Measurements from ENCODE around the gene KIN.
"Not testable (repeated sequence)": the region's sequence is repeated elsewhere in the genome, so short reads cannot be mapped to it uniquely, and the experiment has no call there.

The KIN gene, protein sequence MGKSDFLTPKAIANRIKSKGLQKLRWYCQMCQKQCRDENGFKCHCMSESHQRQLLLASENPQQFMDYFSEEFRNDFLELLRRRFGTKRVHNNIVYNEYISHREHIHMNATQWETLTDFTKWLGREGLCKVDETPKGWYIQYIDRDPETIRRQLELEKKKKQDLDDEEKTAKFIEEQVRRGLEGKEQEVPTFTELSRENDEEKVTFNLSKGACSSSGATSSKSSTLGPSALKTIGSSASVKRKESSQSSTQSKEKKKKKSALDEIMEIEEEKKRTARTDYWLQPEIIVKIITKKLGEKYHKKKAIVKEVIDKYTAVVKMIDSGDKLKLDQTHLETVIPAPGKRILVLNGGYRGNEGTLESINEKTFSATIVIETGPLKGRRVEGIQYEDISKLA

DNA sequence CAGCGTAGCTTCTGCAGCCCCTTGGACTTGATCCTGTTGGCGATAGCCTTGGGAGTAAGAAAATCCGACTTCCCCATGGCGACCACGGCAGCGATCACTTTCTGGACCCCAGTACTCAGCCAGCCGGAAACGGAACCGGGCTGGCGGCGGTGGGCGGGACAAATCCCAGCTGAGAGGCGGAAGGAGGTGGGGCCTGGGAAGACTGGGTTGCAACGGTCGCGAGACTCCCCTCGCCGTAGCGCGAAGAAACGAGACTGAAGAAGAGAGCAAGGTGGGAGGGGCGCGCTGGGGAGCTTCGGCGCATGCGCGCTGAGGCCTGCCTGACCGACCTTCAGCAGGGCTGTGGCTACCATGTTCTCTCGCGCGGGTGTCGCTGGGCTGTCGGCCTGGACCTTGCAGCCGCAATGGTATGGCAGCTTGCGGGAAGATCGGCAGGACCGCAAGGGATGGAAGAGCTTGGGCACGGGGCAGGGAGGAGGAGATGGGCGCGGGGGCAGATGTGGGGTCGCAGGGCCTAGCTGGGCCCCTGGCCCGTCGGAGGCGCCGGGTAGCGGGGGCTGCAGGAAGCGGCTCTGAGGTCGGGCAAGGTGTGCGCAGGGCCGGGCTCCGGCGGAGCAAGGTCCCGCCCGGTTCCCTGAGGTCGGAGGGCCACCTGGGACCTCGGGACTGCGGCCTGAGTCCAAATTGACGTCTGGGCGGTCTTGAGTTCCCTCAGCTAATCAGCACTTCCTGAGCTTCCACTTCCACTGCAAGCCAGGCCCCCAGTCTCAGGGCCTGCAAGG, at the start of gene KIN, which contains the start of gene ATP5F1C:
KIN (minus strand) TSS at position 137 of the 782 bp plus-strand sequence; CDS start at position 77, 60 bp downstream.
ATP5F1C (plus strand) TSS at position 321 of the 782 bp plus-strand sequence; CDS start at position 352, 31 bp downstream.
- DNase-seq = peak; percentile 69 to 98 (median 96)

DNA sequence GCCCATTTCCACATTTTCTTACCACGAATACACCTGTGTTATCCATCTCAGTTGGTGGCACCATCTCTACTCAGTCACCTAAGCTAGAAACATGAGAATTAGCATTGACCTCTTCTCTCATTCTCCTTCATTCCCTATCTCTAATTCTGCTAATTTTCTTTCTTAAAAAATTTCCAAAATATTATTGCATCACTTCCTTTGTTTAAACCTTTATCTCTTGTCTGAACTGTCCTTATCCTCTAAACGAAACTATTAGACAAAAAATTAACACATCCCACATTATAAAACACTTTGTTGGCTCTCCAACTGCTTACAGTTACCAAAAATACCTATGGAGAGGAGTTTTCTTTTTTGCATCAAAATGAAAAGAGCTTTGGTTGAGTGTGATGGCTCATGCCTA, 48.8 kb upstream of the KIN start:
- no peak for DNase-seq

DNA sequence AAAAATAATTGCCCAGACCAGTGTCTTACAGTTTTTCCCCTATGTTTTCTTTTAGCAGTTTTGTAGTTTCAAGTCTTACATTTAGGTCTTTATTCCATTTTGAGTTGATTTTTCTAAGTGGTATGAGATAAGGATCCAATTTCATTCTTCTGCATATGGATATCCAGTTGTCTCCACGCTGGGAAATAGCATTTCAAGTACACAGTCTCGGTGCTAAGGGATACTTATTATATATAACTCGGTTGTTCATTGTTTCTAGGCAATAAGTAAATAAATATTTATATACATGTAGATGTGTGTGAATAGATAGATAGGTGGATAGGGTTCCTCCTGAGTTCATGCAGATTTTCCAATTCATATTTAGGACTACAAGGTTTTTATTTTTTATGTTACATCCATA, 46.5 kb upstream of the KIN start:
- DNase-seq = no peak

DNA sequence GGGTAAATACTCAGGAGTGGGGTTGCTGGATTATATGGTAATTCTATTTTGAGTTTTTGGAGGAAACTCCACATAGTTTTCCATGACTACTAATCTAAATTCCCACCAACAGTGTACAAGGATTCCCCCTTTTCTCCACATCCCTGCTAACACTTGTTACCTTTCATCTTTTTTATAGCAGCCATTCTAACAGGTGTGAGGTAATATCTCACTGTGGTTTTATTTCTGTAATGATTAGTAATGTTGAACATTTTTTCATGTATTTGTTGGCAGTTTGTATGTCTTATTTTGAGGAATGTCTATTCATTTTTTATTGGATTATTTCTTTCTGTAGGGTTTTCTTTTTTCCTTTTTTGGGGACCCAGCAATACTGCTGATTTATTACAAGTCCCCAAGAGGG, 45.4 kb upstream of the KIN start:
- DNase-seq = no peak

DNA sequence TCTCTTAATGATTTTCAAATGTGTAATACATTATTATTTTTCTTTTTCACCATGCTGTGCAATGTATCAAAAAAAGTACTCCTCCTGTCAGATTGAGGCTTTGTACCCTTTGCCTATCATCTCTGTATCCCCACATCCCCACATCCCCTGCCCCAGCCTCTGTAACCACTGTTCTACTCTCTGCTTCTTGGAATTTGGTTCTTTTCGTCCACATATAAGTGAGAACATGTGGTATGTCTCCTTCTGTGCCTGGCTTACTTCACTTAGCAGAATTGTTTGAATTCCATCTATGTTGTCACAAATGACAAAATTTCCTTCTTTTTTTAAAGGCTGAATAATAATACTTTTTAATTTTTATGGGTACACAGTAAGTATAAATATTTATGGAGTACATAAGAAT, 44.3 kb upstream of the KIN start:
- DNase-seq = no peak

DNA sequence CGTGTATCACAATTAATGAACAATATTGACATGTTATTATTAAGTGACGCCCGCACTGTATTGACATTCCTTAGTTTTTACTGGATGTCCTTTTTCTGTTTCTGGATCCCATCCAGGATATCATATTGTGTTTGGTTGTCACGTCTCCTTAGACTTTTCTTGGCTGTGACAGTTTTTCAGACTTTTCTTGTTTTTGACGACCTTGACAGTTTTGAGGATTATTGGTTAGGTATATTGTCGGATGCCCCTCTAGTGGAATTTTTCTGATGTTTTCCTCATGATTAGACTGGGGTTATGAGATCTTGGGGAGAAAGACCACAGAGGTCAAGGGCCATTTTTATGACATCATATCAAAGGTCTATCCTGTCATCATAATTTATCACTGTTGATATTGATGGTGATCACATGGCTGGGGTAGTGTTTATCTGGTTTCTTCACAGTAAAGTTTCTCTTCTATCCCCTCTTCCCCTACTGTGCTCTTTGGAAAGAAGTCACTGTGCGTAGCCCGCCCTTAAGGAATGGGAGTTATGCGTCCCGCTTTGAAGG, 41.6 kb upstream of the KIN start:
- DNase-seq = no peak

DNA sequence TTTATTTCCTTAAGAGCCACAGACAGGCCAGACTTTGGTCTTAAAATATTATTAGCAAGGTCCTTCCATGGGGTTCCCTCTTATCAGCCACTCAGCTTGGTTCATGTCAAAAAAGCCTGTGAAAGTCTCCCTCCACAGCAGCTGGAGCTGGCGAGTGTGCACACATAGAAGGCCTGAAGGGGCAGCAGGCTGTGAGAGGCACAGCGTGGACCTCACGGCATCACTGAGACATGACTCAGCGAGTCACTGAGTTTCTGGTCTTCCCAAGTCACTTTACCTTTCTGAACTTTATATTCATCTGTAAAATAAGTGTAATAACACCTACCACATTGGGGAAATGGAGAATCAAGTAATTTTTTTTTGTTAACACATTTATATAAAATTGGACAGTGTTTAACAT, 39.2 kb upstream of the KIN start:
- DNase-seq = no peak

DNA sequence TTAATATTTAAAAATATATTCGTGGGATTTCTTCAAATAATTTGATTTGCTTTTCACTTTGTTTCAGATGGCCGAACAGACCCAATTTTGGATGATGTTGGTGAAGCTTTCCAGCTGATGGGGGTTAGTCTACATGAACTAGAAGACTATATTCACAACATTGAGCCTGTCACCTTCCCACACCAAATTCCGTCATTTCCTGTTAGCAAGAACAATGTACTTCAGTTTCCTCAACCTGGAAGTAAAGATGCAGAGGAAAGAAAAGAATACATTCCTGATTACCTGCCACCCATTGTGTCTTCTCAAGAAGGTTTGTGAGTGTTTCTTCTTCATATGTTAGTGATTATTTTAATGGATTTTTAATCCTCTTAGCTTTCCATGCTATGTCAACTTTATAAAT, 36.5 kb upstream of the KIN start:
- no peak for DNase-seq

DNA sequence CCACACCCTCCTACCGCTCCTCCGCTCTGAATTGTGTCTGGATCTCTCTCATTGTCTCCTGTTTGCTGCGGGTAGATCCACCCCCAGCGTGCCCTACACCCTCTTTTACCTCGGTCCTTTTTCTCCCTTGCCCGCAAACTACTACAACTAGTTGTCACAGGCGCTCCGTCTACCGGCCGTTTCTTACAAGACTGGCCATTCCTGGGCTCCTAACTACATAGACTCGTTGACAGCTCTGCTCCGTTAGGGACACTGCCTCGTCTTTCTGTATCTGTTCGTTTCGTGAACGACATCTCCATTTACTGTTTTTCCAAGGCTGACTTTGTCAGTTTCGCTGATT, 31.3 kb upstream of the KIN start:
- peak in 51 of 58 donors; percentile 6 to 61 (median 35) for DNase-seq

DNA sequence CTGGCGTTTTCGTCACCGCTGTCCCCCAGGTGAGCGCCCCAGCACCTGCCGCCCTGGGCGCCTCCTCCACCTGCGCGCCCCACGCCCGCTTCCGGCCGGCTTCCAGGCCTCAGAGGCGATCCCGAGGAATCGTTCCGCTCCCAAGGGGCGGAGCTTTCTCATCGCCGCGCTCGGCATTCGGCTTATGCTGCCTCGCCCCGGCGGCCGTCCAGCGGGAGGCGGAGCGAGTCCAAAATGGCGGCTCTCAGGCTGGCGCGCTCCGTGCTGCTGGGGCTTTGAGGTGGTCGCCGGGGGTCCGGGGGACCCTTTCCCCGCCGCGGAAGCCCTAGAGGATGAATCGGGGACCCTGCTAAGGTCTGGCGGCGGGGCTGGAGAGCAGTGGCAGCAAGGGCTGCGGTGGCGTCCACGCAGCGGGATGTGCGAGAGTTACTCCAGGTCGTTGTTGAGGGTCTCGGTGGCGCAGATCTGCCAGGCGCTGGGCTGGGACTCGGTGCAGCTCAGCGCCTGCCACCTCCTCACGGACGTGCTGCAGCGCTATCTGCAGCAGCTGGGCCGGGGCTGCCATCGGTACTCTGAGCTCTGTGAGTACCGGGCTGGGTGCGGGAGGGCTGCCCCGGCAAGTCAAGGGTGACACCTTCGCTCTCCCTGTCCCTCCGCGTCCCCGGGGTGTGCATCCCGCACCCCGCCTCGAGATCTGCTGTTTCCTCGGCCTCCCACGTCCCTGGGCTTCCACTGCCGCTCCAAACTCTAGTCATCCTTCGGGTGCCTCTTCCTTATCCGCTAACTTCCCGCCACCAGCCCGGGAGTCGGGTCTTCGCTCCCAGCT, 30.7 kb upstream of the KIN start, which contains the start of gene TAF3:
TAF3 (plus strand) TSS at position 211 of the 826 bp plus-strand sequence; CDS start at position 416, 205 bp downstream.
- DNase-seq = peak; percentile 30 to 94 (median 84)

DNA sequence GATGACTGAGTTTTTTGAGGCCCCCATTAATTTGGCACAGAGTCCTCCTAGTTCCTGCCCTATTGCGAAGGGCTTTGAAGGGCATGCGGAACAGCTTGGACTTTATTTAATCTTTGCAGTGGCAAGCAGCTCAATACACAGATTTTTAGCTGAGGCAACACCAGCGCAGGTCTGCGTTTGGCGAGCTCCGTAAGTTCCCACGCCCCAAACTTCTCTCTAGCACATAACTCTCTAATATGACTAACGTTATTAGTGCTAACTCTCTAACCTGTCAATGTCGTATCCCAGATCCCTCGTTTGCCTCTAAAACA, 30.1 kb upstream of the KIN start:
- DNase-seq = no peak

DNA sequence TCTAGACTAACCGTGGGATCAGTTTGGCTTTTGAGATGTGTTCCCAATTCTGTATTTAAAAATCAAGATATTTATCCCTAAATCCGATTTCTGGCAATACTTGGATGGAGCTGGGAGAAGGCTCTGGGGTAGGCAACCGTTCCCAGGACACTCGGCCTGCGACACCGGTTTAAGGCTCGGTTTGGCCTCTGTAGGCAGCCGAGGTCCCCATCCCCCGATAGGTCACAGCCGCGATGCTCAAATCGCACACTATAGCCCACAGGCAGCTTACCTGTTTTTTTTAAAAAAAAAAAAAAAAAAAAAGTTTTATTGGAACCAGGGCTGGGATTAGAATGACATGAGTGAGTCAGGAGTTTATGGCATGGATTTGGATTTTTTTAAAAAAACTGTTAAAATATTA, 29.8 kb upstream of the KIN start:
- DNase-seq = no peak

DNA sequence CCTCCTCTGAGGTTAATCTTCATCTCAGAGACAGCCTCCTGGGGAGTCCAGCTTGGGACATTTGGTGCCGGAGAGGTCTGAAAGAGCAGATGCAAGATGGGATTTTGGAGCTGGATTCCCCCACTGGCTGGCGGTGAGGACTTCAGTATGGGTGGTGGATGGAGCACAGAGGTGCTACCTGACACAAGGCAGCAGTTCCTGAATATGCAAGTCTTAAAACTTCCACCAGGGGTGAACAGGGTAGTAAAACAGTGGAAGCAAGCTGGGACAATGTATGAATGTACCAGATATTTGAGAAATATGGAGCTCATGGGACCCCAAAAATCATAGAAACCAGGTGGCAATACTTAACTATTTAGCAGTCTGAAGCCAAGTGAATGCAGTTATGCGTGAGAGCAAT, 25.7 kb upstream of the KIN start:
- no peak for DNase-seq

DNA sequence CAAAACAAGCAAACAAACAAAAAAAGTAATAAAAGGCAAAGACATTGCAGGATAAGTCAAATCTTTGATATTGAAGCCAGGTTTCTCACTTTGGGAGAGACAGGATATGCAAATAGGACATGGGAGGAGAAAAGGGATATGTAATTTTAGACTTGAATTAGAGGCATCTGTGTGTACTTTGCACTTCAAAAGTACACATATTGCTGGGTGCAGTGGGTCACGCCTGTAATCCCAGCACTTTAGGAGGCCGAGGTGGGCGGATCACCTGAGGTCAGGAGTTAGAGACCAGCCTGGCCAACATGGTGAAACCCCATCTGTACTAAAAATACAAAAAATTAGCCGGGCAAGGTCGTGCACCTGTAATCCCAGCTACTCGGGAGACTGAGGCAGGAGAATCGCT, 23.9 kb upstream of the KIN start:
- not testable (repeated sequence) for DNase-seq

DNA sequence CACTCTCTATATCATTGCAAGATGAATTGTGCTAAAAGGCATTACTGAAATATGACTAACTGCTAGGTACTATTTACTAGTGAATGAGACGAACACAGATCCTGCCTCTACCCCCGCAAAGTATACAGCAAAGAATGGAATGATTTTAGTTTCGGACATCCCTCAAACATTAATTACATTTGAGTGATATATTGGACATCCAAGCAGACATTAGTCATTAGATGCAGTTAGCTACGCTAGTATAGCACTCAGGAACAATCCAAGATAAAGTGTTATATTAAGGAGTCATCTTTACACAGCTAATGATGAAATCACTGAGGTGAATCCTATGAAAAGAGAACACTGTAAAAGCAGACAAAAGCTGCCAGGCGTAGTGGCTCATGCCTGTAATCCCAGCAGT, 23.2 kb upstream of the KIN start:
- DNase-seq = no peak

DNA sequence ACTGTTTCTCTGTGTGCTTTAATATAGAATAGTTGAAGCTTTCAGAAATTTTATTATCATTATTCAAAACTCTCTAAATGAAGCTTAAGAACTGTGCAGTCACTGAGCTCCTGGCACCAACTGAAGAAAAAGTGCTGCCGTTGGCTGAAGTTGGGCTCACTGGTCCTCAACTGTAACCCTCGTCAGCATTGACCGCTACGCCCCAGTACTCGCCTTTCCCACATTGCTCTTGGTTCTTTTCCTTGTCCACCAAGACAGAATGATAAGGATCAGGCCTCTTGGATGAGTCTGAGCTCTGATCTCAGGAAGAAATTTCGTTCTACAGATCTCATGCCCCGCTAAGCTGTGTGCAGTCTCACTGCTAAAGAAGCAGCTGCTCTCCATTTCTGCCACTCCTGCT, 22.6 kb upstream of the KIN start:
- DNase-seq = no peak

DNA sequence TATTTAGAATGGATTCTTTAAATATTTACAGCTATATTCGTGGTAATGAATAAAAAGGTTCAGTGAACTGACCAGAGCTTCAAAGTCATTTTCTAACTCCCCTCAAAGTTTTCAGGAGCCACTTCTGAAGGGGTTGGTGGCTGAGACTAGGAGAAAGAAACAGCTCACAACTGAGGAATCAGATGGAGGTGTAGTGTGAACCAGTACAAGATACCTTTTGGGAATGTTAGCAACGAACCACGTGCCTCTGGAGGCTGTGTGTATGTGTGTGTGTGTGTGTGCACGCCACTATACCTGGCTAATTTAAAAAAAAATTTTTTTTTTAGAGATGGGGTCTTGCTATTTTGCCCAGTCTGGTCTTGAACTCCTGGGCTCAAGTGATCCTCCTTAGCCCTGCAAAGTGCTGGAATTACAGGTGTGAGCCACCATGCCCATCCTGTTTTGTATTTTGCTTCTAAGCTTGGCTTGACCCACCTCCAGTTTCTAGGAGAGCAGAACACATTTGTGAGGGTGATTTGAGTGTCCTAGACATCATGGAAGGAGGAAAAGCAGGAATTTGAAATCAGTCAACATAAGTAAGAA, 21.0 kb upstream of the KIN start:
- DNase-seq = no peak

DNA sequence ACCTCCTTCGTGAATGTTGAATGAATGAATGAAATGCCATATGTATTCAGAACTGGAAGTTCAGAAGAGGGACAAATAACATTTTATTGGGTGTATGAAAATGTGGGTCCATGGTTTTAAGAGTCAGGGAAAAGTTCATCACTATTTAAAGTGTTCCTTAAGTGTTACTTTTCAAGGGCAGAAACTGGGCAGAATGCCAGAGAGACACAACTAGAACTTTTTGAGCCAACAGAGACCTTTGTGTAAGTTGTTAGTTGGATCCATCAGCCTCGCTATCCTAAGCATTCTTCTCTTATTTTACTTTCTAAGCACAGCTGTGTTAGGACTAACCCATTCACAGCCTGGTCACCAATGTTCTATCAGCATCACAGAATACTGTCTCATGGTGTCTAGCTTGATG, 16.9 kb upstream of the KIN start:
- peak in 3 of 58 donors; percentile 1 to 15 (median 8) for DNase-seq

DNA sequence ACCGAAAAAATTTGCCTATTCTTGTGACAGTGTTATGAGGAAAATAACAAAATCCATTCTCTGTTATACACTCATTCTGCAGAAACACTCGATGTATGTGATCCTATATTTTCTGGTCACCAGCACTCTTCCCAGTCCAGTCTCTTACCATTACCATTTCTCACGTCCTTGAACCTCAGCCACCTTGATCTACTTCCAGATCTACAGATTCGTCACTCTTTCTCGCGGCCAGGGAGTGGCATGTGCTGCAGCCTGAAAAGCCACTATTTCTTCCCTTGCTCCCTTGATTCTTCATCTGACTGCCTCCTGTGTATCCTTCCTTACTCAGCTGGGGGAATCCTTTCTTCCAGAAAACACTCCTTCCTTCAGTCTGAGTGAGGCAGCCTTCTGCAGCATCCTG, 16.4 kb upstream of the KIN start:
- no peak for DNase-seq

DNA sequence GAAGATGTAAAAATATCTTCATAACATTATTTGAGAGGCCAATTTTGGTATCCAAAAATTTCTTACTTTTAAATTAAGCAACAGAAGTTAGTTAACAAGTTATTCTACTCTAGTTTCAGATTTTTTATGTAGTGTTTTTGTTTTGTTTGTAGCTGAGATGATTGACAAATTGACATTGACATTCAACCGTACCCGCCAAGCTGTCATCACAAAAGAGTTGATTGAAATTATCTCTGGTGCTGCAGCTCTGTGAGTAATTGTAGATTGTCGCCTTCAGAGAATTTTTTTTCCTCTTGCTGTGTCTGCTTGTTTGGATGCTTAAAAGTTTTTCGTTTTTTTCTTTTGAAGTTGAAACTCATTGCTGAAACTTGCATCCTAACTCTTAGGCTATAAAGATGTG, 14.8 kb upstream of the KIN start:
- no peak for DNase-seq

DNA sequence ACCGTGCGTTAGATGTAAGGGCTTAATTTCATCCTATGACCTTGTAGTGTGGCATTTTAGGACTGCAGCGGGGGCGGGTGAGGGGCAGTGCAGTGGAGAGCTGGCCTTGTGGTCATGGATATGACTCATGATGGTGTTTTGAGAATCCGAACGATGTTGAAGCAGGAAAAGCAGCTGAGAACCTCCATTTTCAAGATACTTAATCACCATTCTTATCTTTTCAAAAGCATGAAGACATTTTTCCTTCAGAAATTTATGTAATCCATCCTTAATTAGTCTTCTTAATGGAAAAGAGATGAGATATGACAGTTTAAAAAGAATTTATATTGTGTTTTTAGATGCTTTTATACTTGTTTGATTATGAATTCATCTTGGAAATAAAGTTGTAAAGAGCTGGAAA, 9.8 kb upstream of the KIN start:
- DNase-seq = peak in 1 of 58 donors; percentile 12

Measured in anterior cingulate cortex (tissue), 58 donors.